GM19239 (cell line): Measurements from ENCODE around the gene ST3GAL3.

Experiments used
- DNase-seq: peaks from one replicate; pipeline ENCODE4 v3.0.0; 2011; ENCODE audit warnings: low spot score; ENCODE audit not compliant: insufficient read length
- FAIRE-seq: peaks from 2 replicates; lab custom pipeline; 2011; peaks lifted over from hg19 to GRCh38; lab: Jason Lieb, UNC

ST3GAL3 gene

GRCh38 chr1:43932786-43933385, 225.6 kb downstream of the ST3GAL3 start:
- DNase-seq = no peak
- FAIRE-seq = peak; percentile 74

DNA sequence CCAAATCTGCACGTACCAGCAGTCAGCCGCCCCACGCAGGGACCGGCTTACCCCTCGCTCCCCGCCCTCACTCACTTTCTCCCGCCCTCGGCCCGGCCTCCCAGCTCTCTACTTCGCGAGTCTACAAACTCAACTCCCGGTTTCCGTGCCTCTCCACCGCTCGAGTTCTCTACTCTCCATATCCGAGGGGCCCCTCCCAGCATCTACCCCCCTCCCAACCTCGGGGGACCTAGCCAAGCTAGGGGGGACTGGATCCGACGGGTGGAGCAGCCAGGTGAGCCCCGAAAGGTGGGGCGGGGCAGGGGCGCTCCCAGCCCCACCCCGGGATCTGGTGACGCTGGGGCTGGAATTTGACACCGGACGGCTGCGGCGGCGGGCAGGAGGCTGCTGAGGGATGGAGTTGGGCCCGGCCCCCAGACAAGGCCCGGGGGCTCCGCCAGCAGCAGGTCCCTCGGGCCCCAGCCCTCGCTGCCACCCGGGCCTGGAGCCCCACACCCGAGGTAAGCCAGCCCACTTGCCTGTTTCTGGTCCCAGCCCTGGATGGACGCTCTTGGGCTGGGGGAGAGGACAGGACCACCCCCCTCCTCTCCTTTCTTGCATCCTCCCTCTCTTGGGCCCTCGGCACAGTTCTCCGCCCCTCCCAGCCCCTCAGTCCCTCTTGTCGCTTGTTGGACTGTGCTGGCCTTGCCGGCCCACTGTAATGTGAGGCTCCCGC, 226.2 kb downstream of the ST3GAL3 start, which contains the start of gene ARTN:
Gene ARTN, plus strand, starts transcription at position 416 of the 715 bp plus-strand sequence. CDS start 1,856 bp downstream, outside the sequence.
- FAIRE-seq (no peak), DNase-seq (no peak)

GRCh38 chr1:43934101-43934985, 227.0 kb downstream of the ST3GAL3 start:
- peak; percentile 94 for DNase-seq

DNA sequence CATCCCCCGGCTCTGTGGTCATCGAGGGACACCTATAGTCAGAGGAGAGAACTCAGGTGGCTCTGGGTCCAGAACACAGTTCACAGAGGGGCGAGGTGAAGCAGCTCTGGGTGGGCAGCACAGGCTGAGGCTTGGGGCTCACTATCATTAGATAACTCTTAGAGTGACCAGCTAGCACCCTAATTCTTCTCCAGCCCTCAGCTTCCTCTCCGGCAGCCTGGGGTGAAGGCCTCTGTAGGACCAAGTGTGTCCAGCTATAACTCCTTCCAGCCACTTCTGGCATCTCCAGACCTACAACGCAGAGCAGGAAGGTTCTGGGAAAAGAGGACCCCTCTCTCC, 227.6 kb downstream of the ST3GAL3 start:
- no peak for DNase-seq
- no peak for FAIRE-seq

More at GRCh38 chr1:43934101-43934985, 227.0 kb downstream of the ST3GAL3 start:
- peak; percentile 90 for FAIRE-seq

GRCh38 chr1:43935711-43936427, 228.5 kb downstream of the ST3GAL3 start:
- no peak for FAIRE-seq
- DNase-seq = no peak

DNA sequence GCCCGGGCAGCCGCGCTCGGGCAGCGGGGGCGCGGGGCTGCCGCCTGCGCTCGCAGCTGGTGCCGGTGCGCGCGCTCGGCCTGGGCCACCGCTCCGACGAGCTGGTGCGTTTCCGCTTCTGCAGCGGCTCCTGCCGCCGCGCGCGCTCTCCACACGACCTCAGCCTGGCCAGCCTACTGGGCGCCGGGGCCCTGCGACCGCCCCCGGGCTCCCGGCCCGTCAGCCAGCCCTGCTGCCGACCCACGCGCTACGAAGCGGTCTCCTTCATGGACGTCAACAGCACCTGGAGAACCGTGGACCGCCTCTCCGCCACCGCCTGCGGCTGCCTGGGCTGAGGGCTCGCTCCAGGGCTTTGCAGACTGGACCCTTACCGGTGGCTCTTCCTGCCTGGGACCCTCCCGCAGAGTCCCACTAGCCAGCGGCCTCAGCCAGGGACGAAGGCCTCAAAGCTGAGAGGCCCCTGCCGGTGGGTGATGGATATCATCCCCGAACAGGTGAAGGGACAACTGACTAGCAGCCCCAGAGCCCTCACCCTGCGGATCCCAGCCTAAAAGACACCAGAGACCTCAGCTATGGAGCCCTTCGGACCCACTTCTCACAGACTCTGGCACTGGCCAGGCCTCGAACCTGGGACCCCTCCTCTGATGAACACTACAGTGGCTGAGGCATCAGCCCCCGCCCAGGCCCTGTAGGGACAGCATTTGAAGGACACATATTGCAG, 229.3 kb downstream of the ST3GAL3 start:
- FAIRE-seq (no peak), DNase-seq (no peak)

DNA sequence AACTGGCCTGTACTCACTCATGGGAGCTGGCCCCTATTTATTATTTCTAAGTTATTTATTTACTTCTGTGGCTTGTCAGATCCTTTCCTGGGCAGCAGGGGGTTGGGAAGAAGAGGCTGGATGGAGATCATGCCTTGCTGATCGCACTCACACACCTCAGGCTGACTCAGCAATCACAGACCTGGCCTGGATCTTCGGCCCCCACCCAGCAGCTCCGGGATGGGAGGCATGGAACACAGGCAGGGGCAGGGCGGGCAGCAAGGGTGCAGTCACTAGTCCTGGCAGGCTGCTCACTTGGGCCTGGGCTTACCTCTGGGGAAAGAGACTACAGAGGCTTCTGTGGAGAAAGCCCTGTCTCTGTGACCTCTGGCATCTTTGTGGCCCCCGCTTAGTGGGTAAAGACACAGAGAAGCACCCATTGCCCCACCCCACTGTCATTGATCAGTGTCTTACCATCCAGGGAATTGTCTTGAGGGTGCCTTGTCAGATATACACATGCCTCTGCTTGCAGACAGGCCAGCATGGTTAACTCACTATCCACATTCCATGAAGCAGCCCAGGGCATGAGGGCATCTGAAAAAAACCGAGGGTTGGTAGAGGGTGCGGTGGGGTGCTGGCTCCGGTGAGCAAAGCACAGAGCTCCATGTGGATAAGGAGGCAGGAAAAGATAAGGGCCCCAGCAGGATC, 230.0 kb downstream of the ST3GAL3 start:
- FAIRE-seq (no peak), DNase-seq (no peak)

DNA sequence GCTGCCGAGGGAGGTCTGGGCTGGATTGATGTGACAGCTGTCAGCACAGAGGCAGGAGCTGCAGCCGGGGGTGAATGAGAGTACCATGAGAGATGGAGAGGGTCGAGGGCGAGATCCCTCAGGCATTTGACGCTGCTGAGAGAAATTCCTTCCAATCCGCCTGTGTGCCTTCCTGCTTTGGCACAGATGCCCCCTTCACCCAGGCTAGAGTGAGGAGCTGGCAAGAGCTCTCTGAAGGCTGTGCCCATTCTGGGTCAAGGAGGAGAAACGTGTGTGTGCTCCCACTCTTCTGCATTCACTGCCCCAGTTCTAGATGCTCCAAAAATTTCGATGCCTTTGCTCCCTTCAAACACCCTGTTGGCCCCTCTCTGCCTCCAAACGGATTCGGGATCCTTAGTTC, 231.0 kb downstream of the ST3GAL3 start:
- DNase-seq = no peak
- FAIRE-seq = no peak

GRCh38 chr1:43938892-43939587, 231.7 kb downstream of the ST3GAL3 start:
- DNase-seq (no peak), FAIRE-seq (no peak)

DNA sequence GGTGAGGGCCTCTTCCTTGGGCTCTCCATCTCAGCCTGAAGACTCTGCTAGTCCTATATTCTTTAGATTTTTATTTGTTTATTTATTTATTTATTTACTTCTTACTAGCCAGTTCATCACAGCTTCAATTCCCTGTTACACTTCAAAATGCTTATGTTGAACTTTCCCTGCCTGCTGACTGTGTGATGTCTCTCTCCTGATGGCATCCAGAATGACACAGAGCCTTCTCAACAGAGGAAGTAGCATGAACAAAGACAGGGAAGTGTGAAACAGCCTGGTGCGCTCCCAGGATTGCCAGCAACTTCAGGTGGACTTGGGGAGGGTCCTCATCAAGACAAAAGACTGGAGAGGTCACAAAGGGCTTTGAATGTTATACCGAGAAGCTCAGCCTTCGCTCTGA, 235.1 kb downstream of the ST3GAL3 start:
- FAIRE-seq = no peak
- DNase-seq = no peak

- FAIRE-seq = no peak
Observed at GRCh38 chr1:43944860-43945259, 237.5 kb downstream of the ST3GAL3 start.

DNA sequence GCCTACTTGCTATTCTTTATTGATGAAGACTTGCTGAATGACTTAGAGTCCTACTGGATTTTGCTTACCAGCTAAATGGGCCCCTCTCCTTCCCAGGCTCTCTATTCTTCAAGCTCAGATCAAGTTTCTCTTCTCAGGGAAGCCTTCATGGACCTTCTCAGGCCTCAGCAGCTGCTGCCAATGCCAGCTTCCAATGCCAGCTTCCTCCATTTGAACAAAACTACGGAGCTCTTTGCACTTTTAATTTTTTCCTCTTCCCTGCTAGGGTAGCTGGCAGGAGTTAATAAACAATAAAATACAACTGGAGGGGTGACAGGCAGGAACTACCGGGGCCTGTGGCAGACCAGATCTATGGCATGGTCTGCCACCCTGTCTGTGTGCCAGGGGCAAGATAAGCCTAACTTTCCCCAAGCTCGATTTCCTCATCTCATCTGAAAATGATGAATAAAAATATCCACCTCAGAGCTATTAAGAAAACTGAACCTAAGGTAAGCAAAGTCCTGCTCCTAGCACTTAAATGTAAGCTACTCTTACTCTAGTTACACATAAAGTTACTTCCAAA, 238.4 kb downstream of the ST3GAL3 start:
- no peak for FAIRE-seq
- no peak for DNase-seq

More at GRCh38 chr1:43944860-43945259, 237.5 kb downstream of the ST3GAL3 start:
- no peak for DNase-seq

GRCh38 chr1:43946236-43947060, 239.1 kb downstream of the ST3GAL3 start, which contains the start of gene IPO13:
Gene IPO13 (plus strand): TSS chr1:43946950. CDS start chr1:43947601, 651 bp downstream.
- FAIRE-seq (peak; percentile 96), DNase-seq (peak; percentile 98)

DNA sequence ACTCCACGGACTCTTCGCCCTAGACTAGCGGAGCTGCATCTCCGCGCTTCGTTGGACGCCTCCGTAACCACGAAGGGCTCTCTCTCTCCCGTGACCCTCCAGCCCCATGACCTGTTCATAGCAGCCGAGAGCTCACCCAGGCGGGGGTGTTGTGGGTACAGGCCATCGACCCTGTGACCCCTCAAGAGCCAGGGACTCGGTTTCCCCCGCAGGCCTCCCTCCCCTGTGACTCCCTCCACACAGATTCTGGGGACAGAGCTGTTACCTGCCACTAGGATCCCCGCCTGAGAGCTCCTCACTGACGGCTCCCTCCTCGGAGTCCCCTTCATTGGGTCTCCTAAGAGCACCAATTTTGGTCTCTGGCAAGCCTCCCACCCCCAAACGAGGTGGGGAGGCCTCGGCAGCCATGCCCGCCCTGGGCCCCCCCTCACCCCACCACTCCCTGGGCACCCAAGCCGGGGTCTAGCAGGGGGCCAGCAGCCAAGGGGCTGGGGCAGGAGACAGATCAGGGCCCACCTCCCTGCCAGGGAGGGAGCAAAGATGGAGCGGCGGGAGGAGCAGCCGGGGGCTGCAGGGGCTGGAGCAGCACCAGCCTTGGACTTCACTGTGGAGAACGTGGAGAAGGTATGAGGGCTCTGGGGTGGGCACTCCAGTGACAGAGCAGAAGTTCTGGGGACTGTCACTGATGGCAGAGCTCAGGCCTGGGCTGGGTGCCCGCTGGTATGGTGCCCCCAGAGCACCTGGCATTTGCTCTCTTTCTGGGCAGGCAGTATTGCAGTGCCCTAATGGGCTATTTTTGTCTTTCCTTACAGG, 239.9 kb downstream of the ST3GAL3 start:
- DNase-seq (no peak), FAIRE-seq (no peak)

GRCh38 chr1:43947874-43948437, 240.6 kb downstream of the ST3GAL3 start:
- no peak for FAIRE-seq
- no peak for DNase-seq

DNA sequence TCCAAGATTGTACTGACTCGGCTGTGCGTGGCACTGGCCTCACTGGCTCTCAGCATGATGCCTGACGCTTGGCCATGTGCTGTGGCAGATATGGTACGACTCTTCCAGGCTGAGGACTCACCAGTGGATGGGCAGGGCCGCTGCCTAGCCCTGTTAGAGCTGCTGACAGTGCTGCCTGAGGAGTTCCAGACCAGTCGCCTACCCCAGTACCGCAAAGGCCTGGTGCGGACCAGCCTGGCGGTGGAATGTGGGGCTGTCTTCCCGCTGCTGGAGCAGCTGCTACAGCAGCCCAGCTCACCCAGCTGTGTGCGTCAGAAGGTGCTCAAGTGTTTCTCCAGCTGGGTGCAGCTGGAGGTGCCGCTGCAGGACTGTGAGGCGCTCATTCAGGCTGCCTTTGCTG, 242.3 kb downstream of the ST3GAL3 start:
- no peak for FAIRE-seq
- DNase-seq = no peak
